HEK293 (cell line): ENCODE results near the gene PRR5.

ENCODE experiments used
- CTCF ChIA-PET: fragments of 350-600 bp; formaldehyde crosslinking; extraction: SDS; loops from one replicate; lab custom pipeline; 2021; ENCODE audit warnings: antibody characterized with exemption; lab: Yijun Ruan, JAX
- POLR2A ChIA-PET: fragments of 300-600 bp; formaldehyde crosslinking; extraction: SDS; loops from one replicate; lab custom pipeline; 2020; ENCODE audit warnings: antibody characterized with exemption, inconsistent platforms; lab: Yijun Ruan, JAX
- H3K27ac ChIP-seq: fragments of 200-500 bp; sonication (Bioruptor generic); 2 replicates; pipeline ENCODE4 v1.5.1; 2014; ENCODE audit warnings: low read depth, low read length, control low read depth, inconsistent platforms; ENCODE audit errors: extremely low read depth
- H3K36me3 ChIP-seq, 2 experiments: fragments of 200-500 bp in 1 of 2; sonication (Bioruptor generic) in 1 of 2; 1 replicate in 1 of 2; 2 replicates in 1 of 2; pipeline ENCODE4 v1.5.1; 2014 to 2017; ENCODE audit warnings: inconsistent platforms in 2 of 2, low read length in 2 of 2; ENCODE audit not compliant: control insufficient read depth in 2 of 2, insufficient read depth in 1 of 2
- H3K4me1 ChIP-seq: fragments of 200-500 bp; sonication (Bioruptor generic); 2 replicates; pipeline ENCODE4 v1.5.1; 2014; ENCODE audit warnings: mild to moderate bottlenecking, low read length, inconsistent platforms; ENCODE audit not compliant: control insufficient read depth, insufficient read depth
- H3K4me3 ChIP-seq: 2 replicates; pipeline ENCODE4 v1.5.1; 2011; ENCODE audit warnings: low read depth, mild to moderate bottlenecking, control low read depth, low read length, moderate library complexity
- H3K9me3 ChIP-seq: fragments of 200-500 bp; sonication (Bioruptor generic); 2 replicates; pipeline ENCODE4 v1.5.1; 2014; ENCODE audit warnings: low read depth, low read length, inconsistent platforms; ENCODE audit not compliant: control insufficient read depth, insufficient read depth
- ATF2 ChIP-seq: fragments of 450-650 bp; formaldehyde crosslinking; IDR thresholded peaks from 2 replicates; pipeline ENCODE4 v1.5.1; 2016; ENCODE audit warnings: missing biosample characterization, missing genetic modification characterization, low read depth
- INSM2 ChIP-seq: fragments of 450-650 bp; formaldehyde crosslinking; IDR thresholded peaks from 2 replicates; pipeline ENCODE4 v1.5.1; 2016; ENCODE audit warnings: missing biosample characterization, missing genetic modification characterization
- OSR2 ChIP-seq: fragments of 450-650 bp; formaldehyde crosslinking; IDR thresholded peaks from 2 replicates; pipeline ENCODE4 v1.5.1; 2016; ENCODE audit warnings: missing biosample characterization, missing genetic modification characterization
- PATZ1 ChIP-seq: fragments of 450-650 bp; formaldehyde crosslinking; IDR thresholded peaks from 2 replicates; pipeline ENCODE4 v1.5.1; 2016; ENCODE audit warnings: missing biosample characterization, missing genetic modification characterization
- SP3 ChIP-seq: fragments of 450-650 bp; formaldehyde crosslinking; IDR thresholded peaks from 2 replicates; pipeline ENCODE4 v1.5.1; 2016; ENCODE audit warnings: missing biosample characterization, missing genetic modification characterization
- ZBTB17 ChIP-seq: fragments of 450-650 bp; formaldehyde crosslinking; IDR thresholded peaks from 2 replicates; pipeline ENCODE4 v1.5.1; 2016; ENCODE audit warnings: missing biosample characterization, missing genetic modification characterization
- ZNF10 ChIP-seq: fragments of 450-650 bp; formaldehyde crosslinking; IDR thresholded peaks from 2 replicates; pipeline ENCODE4 v1.5.1; 2017; ENCODE audit warnings: missing biosample characterization, missing genetic modification characterization
- ZNF157 ChIP-seq: fragments of 450-650 bp; formaldehyde crosslinking; IDR thresholded peaks from 2 replicates; pipeline ENCODE4 v1.5.1; 2016; ENCODE audit warnings: missing biosample characterization, missing genetic modification characterization
- ZNF223 ChIP-seq: fragments of 450-650 bp; formaldehyde crosslinking; IDR thresholded peaks from 2 replicates; pipeline ENCODE4 v1.5.1; 2016; ENCODE audit warnings: missing biosample characterization, missing genetic modification characterization
- ZNF24 ChIP-seq: fragments of 450-650 bp; formaldehyde crosslinking; IDR thresholded peaks from 2 replicates; pipeline ENCODE4 v1.5.1; 2016; ENCODE audit warnings: missing biosample characterization, missing genetic modification characterization
- ZNF280D ChIP-seq: fragments of 450-650 bp; formaldehyde crosslinking; IDR thresholded peaks from 2 replicates; pipeline ENCODE4 v1.5.1; 2016; ENCODE audit warnings: missing biosample characterization, missing genetic modification characterization
- ZNF292 ChIP-seq: fragments of 450-650 bp; formaldehyde crosslinking; IDR thresholded peaks from 2 replicates; pipeline ENCODE4 v1.5.1; 2016; ENCODE audit warnings: low read depth, missing biosample characterization, missing genetic modification characterization, borderline replicate concordance
- ZNF350 ChIP-seq: fragments of 450-650 bp; formaldehyde crosslinking; IDR thresholded peaks from 2 replicates; pipeline ENCODE4 v1.5.0; 2017; ENCODE audit warnings: missing biosample characterization, mild to moderate bottlenecking, missing genetic modification characterization
- ZNF501 ChIP-seq: fragments of 450-650 bp; formaldehyde crosslinking; IDR thresholded peaks from 2 replicates; pipeline ENCODE4 v1.5.1; 2016; ENCODE audit warnings: missing biosample characterization, missing genetic modification characterization
- ZNF514 ChIP-seq: fragments of 450-650 bp; formaldehyde crosslinking; IDR thresholded peaks from 2 replicates; pipeline ENCODE4 v1.5.1; 2016; ENCODE audit warnings: missing biosample characterization, missing genetic modification characterization
- ZNF558 ChIP-seq: fragments of 450-650 bp; formaldehyde crosslinking; IDR thresholded peaks from 2 replicates; pipeline ENCODE4 v1.5.1; 2016; ENCODE audit warnings: missing biosample characterization, missing genetic modification characterization
- ZNF580 ChIP-seq: fragments of 450-650 bp; formaldehyde crosslinking; IDR thresholded peaks from 2 replicates; pipeline ENCODE4 v1.5.1; 2016; ENCODE audit warnings: missing biosample characterization, missing genetic modification characterization
- ZNF645 ChIP-seq: fragments of 450-650 bp; formaldehyde crosslinking; IDR thresholded peaks from 2 replicates; pipeline ENCODE4; 2016; ENCODE audit warnings: missing biosample characterization, missing genetic modification characterization
- ZNF654 ChIP-seq: fragments of 450-650 bp; formaldehyde crosslinking; IDR thresholded peaks from 2 replicates; pipeline ENCODE4 v1.5.1; 2016; ENCODE audit warnings: low read depth, missing biosample characterization, missing genetic modification characterization
- ZNF777 ChIP-seq: fragments of 450-650 bp; formaldehyde crosslinking; IDR thresholded peaks from 2 replicates; pipeline ENCODE4 v1.5.1; 2017; ENCODE audit warnings: missing biosample characterization, missing genetic modification characterization, borderline replicate concordance
- ZNF843 ChIP-seq: fragments of 450-650 bp; formaldehyde crosslinking; IDR thresholded peaks from 2 replicates; pipeline ENCODE4 v1.5.1; 2016; ENCODE audit warnings: missing biosample characterization, missing genetic modification characterization
- ZSCAN16 ChIP-seq: fragments of 450-650 bp; formaldehyde crosslinking; IDR thresholded peaks from 2 replicates; pipeline ENCODE4 v1.5.1; 2016; ENCODE audit warnings: missing biosample characterization, missing genetic modification characterization
- ZSCAN4 ChIP-seq: fragments of 450-650 bp; formaldehyde crosslinking; IDR thresholded peaks from 2 replicates; pipeline ENCODE4 v1.5.1; 2017; ENCODE audit warnings: missing biosample characterization, missing genetic modification characterization

PRR5 gene

GRCh38 chr22:44661659-44662569 lies 40.1 kb upstream of the PRR5 start (continued):
- TF ChIP-seq ZNF645 (no peak), OSR2 (tag by site-specific recombination) (no peak), ZSCAN4 (no peak), ZNF580 (tag by site-specific recombination) (no peak), ZNF157 (tag by site-specific recombination) (no peak), ZNF24 (tag by site-specific recombination) (no peak), ZNF10 (tag by site-specific recombination) (no peak), ZBTB17 (tag by site-specific recombination) (no peak)

- CTCF ChIA-PET, result interaction anchor here (0.8 kb wide), 1 partner anchor 9 kb away, joined by 4 read pairs; no protein-coding TSS in a partner anchor
- no peaks in the 10 kb centered on the region for H3K9me3 ChIP-seq
- no peak overlapping the region for H3K4me3 ChIP-seq
- POLR2A ChIA-PET, result no interaction called here
- no peaks in the 10 kb centered on the region for H3K4me1 ChIP-seq
- no peak overlapping the region for H3K27ac ChIP-seq
- H3K36me3 ChIP-seq, result no peaks in the 10 kb centered on the region
- TF ChIP-seq ZNF514 (no peak), ATF2 (tag by site-specific recombination) (no peak), ZNF223 (tag by site-specific recombination) (no peak), ZNF843 (tag by site-specific recombination) (no peak), ZNF501 (tag by site-specific recombination) (no peak), INSM2 (no peak), ZNF292 (no peak), SP3 (tag by site-specific recombination) (no peak), ZSCAN16 (tag by site-specific recombination) (no peak), PATZ1 (tag by site-specific recombination) (no peak), ZNF280D (tag by site-specific recombination) (no peak), ZNF654 (no peak), ZNF558 (tag by site-specific recombination) (no peak), ZNF777 (tag by site-specific recombination) (no peak), ZNF350 (tag by site-specific recombination) (no peak)
Observed at GRCh38 chr22:44663256-44663999, 38.6 kb upstream of the PRR5 start.
